ENCODE results near the gene CASS4.

CASS4 gene

GRCh38 chr20:56411759-56412472, at the start of gene CASS4:
CASS4 (plus strand) TSS chr20:56412260; CDS start chr20:56412459, 199 bp downstream.
- H3K9me3 Mint-ChIP-seq, result peaks cover 4 to 7% of the 10 kb centered on the region in 2 donors
- ATAC-seq (peak; percentile 56), DNase-seq (peak; percentile 36 to 46)
- H3K27me3 Mint-ChIP-seq, result no peaks in the 10 kb centered on the region
- H3K27ac Mint-ChIP-seq, result peak within 1 kb of the TSS; percentile 83 to 94
- H3K4me3 Mint-ChIP-seq, result peak within 1 kb of the TSS; percentile 81 to 84
- H3K4me1 Mint-ChIP-seq, result peaks cover 65% of the 10 kb centered on the region

- no peak overlapping the region for H3K4me3 Mint-ChIP-seq
- H3K27ac Mint-ChIP-seq, result no peak overlapping the region
- no peaks in the 10 kb centered on the region for H3K9me3 Mint-ChIP-seq
- ATAC-seq (no peak), DNase-seq (no peak)
- H3K27me3 Mint-ChIP-seq, result no peaks in the 10 kb centered on the region
- peaks cover 31% of the 10 kb centered on the region for H3K4me1 Mint-ChIP-seq
These were observed 49.1 kb upstream of the CASS4 start for GRCh38 chr20:56362833-56363413.

DNA sequence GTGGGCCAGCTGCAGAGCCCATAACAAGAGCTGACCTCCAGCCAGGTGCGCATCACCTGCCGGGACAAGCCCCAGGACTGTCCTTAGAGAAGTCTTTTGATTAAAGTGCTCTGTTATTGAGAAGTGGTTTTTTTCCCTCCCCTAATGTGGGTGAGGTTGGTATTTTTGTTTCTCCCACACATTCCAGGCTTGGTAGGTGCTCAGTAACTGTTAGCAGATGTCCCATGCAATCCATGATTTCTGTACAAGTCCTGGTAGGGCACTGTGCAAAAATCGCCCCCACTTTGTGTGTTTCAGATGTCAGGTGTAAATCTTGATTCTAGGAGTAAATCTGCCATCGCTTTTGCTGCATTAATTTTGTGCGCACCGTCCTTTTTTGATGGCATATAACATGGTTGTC, 48.6 kb upstream of the CASS4 start:
- no peak for DNase-seq
- peaks cover 26% of the 10 kb centered on the region for H3K4me1 Mint-ChIP-seq

GRCh38 chr20:56368351-56369134, 43.5 kb upstream of the CASS4 start:
- Mint-ChIP-seq H3K9me3 (no peaks in the 10 kb centered on the region), H3K27ac (peak overlapping the region in 1 of 2 donors; percentile 79), H3K27me3 (no peaks in the 10 kb centered on the region), H3K4me3 (no peak overlapping the region), H3K4me1 (peaks cover 10% of the 10 kb centered on the region)
- no peak for ATAC-seq
- no peak for DNase-seq

More for the DNA sequence above, 48.6 kb upstream of the CASS4 start:
- ATAC-seq, result no peak
- Mint-ChIP-seq H3K9me3 (no peaks in the 10 kb centered on the region), H3K27ac (no peak overlapping the region), H3K4me3 (no peak overlapping the region), H3K27me3 (no peaks in the 10 kb centered on the region)

GRCh38 chr20:56369179-56369578, 42.9 kb upstream of the CASS4 start:
- Mint-ChIP-seq H3K27ac (peak overlapping the region in 1 of 2 donors; percentile 19), H3K27me3 (no peaks in the 10 kb centered on the region), H3K9me3 (no peaks in the 10 kb centered on the region), H3K4me1 (peaks cover 13% of the 10 kb centered on the region), H3K4me3 (no peak overlapping the region)
- no peak for DNase-seq
- no peak for ATAC-seq

- Mint-ChIP-seq H3K27me3 (no peaks in the 10 kb centered on the region), H3K4me3 (no peak overlapping the region), H3K4me1 (peaks cover 21% of the 10 kb centered on the region), H3K27ac (no peak overlapping the region), H3K9me3 (no peaks in the 10 kb centered on the region)
- ATAC-seq (no peak), DNase-seq (no peak)
These were observed 40.1 kb upstream of the CASS4 start for GRCh38 chr20:56371977-56372376.

GRCh38 chr20:56372850-56373249, 39.2 kb upstream of the CASS4 start:
- Mint-ChIP-seq H3K9me3 (no peaks in the 10 kb centered on the region), H3K27me3 (no peaks in the 10 kb centered on the region), H3K4me1 (peaks cover 21% of the 10 kb centered on the region), H3K27ac (no peak overlapping the region), H3K4me3 (no peak overlapping the region)
- DNase-seq (no peak), ATAC-seq (peak; percentile 64)

- no peaks in the 10 kb centered on the region for H3K27me3 Mint-ChIP-seq
- H3K4me3 Mint-ChIP-seq, result no peak overlapping the region
- H3K9me3 Mint-ChIP-seq, result no peaks in the 10 kb centered on the region
- ATAC-seq (peak; percentile 87), DNase-seq (no peak)
- H3K27ac Mint-ChIP-seq, result no peak overlapping the region
- H3K4me1 Mint-ChIP-seq, result peaks cover 21% of the 10 kb centered on the region
These were observed 38.1 kb upstream of the CASS4 start for GRCh38 chr20:56373942-56374341.

GRCh38 chr20:56376331-56376730, 35.7 kb upstream of the CASS4 start:
- peak overlapping the region in 1 of 2 donors; percentile 12 for H3K27ac Mint-ChIP-seq
- H3K27me3 Mint-ChIP-seq, result no peaks in the 10 kb centered on the region
- peaks cover 22% of the 10 kb centered on the region for H3K4me1 Mint-ChIP-seq
- ATAC-seq, result no peak
- DNase-seq, result no peak
- no peaks in the 10 kb centered on the region for H3K9me3 Mint-ChIP-seq
- H3K4me3 Mint-ChIP-seq, result no peak overlapping the region

GRCh38 chr20:56378386-56378785, 33.7 kb upstream of the CASS4 start:
- H3K4me1 Mint-ChIP-seq, result peaks cover 35% of the 10 kb centered on the region

GRCh38 chr20:56380375-56380774, 31.7 kb upstream of the CASS4 start:
- ATAC-seq (no peak), DNase-seq (no peak)
- Mint-ChIP-seq H3K4me1 (peaks cover 39% of the 10 kb centered on the region), H3K27ac (no peak overlapping the region), H3K9me3 (no peaks in the 10 kb centered on the region), H3K4me3 (no peak overlapping the region), H3K27me3 (no peaks in the 10 kb centered on the region)

More at GRCh38 chr20:56378386-56378785, 33.7 kb upstream of the CASS4 start:
- Mint-ChIP-seq H3K9me3 (no peaks in the 10 kb centered on the region), H3K4me3 (no peak overlapping the region), H3K27ac (no peak overlapping the region), H3K27me3 (no peaks in the 10 kb centered on the region)
- no peak for ATAC-seq
- DNase-seq, result no peak

GRCh38 chr20:56381501-56381900, 30.6 kb upstream of the CASS4 start:
- Mint-ChIP-seq H3K27me3 (no peaks in the 10 kb centered on the region), H3K27ac (peak overlapping the region in 1 of 2 donors; percentile 93), H3K9me3 (no peaks in the 10 kb centered on the region), H3K4me3 (peak overlapping the region in 1 of 2 donors; percentile 45), H3K4me1 (peaks cover 42% of the 10 kb centered on the region)
- ATAC-seq (no peak), DNase-seq (no peak)

GRCh38 chr20:56382696-56383095, 29.4 kb upstream of the CASS4 start:
- Mint-ChIP-seq H3K9me3 (no peaks in the 10 kb centered on the region), H3K27me3 (no peaks in the 10 kb centered on the region), H3K4me3 (no peak overlapping the region), H3K4me1 (peaks cover 40% of the 10 kb centered on the region), H3K27ac (no peak overlapping the region)
- DNase-seq, result no peak
- no peak for ATAC-seq

GRCh38 chr20:56383334-56383733, 28.7 kb upstream of the CASS4 start:
- Mint-ChIP-seq H3K4me3 (no peak overlapping the region), H3K27ac (no peak overlapping the region), H3K4me1 (peaks cover 40% of the 10 kb centered on the region), H3K27me3 (no peaks in the 10 kb centered on the region), H3K9me3 (no peaks in the 10 kb centered on the region)
- ATAC-seq, result no peak
- no peak for DNase-seq

DNA sequence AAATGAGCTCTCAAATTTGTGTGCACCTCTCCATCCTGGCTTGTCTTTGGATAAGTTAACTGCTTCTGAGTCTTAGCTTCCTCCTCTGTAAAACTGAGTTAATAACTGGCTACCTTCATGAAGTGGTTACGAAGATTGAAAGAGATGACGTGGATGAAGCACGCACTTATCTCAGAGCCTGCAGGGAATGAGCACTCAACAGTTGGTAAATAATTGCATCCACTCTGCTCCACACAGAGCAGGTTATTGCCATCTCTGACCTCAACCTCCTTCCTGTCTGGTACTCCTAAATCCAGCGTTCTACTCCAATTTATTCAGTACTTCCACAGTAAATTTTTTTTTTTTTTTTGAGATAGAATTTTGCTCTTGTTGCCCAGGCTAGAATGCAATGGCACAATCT, 26.9 kb upstream of the CASS4 start:
- H3K4me3 Mint-ChIP-seq, result no peak overlapping the region
- no peak for ATAC-seq
- H3K9me3 Mint-ChIP-seq, result no peaks in the 10 kb centered on the region
- no peak for DNase-seq
- H3K27me3 Mint-ChIP-seq, result no peaks in the 10 kb centered on the region
- H3K27ac Mint-ChIP-seq, result no peak overlapping the region
- H3K4me1 Mint-ChIP-seq, result peaks cover 54% of the 10 kb centered on the region

DNA sequence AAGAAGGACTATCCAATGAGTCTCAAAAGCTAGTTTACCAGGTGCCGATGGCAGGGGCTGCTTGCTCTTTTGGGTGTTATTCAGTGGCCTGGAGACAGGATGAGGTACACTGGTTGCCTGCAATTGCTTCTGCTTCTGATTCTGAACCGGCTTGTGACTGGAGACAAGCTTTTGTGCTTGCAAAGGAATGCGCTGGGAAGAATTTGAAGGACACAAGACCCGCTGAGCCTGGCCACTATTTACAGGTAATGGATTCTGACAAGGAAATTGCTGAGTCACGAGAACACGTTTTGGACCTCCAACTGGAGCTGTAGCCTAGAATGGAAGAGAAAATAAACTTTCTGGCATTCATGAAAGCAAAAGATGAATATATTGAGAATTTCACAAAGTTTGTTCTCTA, 25.8 kb upstream of the CASS4 start:
- DNase-seq (no peak), ATAC-seq (no peak)
- Mint-ChIP-seq H3K4me3 (no peak overlapping the region), H3K9me3 (no peaks in the 10 kb centered on the region), H3K27ac (peak overlapping the region in 1 of 2 donors; percentile 8), H3K4me1 (peaks cover 61% of the 10 kb centered on the region), H3K27me3 (no peaks in the 10 kb centered on the region)
